Loucy (cell line): ENCODE results near the gene ALG12.

ENCODE experiments used
- H2AFZ ChIP-seq: fragments of 200-600 bp; sonication (generic); 2 replicates; pipeline ENCODE4 v1.6.0; 2016; ENCODE audit warnings: antibody characterized with exemption, mild to moderate bottlenecking, low read length, moderate library complexity
- H3F3A ChIP-seq: fragments of 200-600 bp; 2 replicates; pipeline ENCODE4 v1.6.0; 2016; ENCODE audit warnings: antibody characterized with exemption, low read depth, mild to moderate bottlenecking
- H3K27me3 ChIP-seq: fragments of 200-600 bp; sonication (generic); 2 replicates; pipeline ENCODE4 v1.6.1; 2014; ENCODE audit warnings: low read length, mild to moderate bottlenecking; ENCODE audit not compliant: insufficient read depth, poor library complexity, severe bottlenecking
- H3K36me3 ChIP-seq: fragments of 200-600 bp; sonication (generic); 2 replicates; pipeline ENCODE4 v1.6.1; 2016; ENCODE audit warnings: low read length; ENCODE audit not compliant: insufficient read depth
- H3K4me1 ChIP-seq: fragments of 200-600 bp; sonication (generic); 2 replicates; pipeline ENCODE4 v1.5.1; 2014; ENCODE audit warnings: low read length, mild to moderate bottlenecking; ENCODE audit not compliant: insufficient read depth, poor library complexity, severe bottlenecking
- H3K4me2 ChIP-seq: fragments of 200-600 bp; sonication (generic); 2 replicates; pipeline ENCODE4 v1.6.0; 2014; ENCODE audit warnings: antibody characterized with exemption, low read length, low read depth, mild to moderate bottlenecking; ENCODE audit not compliant: poor library complexity, severe bottlenecking
- H3K4me3 ChIP-seq: fragments of 200-600 bp; sonication (generic); 2 replicates; pipeline ENCODE4 v1.5.1; 2014; ENCODE audit warnings: low read length, mild to moderate bottlenecking, mixed read lengths; ENCODE audit not compliant: poor library complexity, severe bottlenecking
- H3K79me2 ChIP-seq: fragments of 200-600 bp; sonication (generic); 2 replicates; pipeline ENCODE4 v1.6.1; 2014; ENCODE audit warnings: low read length; ENCODE audit not compliant: insufficient read depth
- H3K9ac ChIP-seq: fragments of 200-600 bp; sonication (generic); 2 replicates; pipeline ENCODE4 v1.6.0; 2014; ENCODE audit warnings: mild to moderate bottlenecking, low read depth, low read length, moderate library complexity; ENCODE audit not compliant: poor library complexity, severe bottlenecking
- H3K9me2 ChIP-seq: fragments of 200-600 bp; sonication (generic); replicated peaks from 2 replicates; pipeline ENCODE4 v1.6.1; 2016; ENCODE audit warnings: low read depth, low read length, mixed read lengths
- H3K9me3 ChIP-seq: fragments of 200-600 bp; sonication (generic); 2 replicates; pipeline ENCODE4 v1.6.1; 2014; ENCODE audit warnings: mild to moderate bottlenecking, antibody characterized with exemption, low read length, low read depth; ENCODE audit not compliant: insufficient read depth
- H4K20me1 ChIP-seq: fragments of 200-600 bp; sonication (generic); 2 replicates; pipeline ENCODE4 v1.6.0; 2014; ENCODE audit warnings: antibody characterized with exemption, low read length, mild to moderate bottlenecking; ENCODE audit not compliant: insufficient read depth, poor library complexity, severe bottlenecking
- EZH2phosphoT487 ChIP-seq: fragments of 200-600 bp; IDR thresholded peaks from 2 replicates; pipeline ENCODE4 v1.6.1; 2018; ENCODE audit warnings: antibody characterized with exemption, mild to moderate bottlenecking, moderate library complexity, borderline replicate concordance
- TF ChIP-seq, protein P1 (sequence below): fragments of 200-600 bp; sonication (generic); conservative IDR thresholded peaks from 2 replicates; pipeline ENCODE4 v1.5.1; 2014; ENCODE audit warnings: mild to moderate bottlenecking, antibody characterized with exemption, low read length

ALG12 gene

GRCh38 chr22:49869086-49869830 lies 49.0 kb downstream of the ALG12 start:
- Histone ChIP-seq H3K79me2 (peaks cover 98% of the 10 kb centered on the region), H2AFZ (no peak overlapping the region), H3F3A (peaks cover 21% of the 10 kb centered on the region), H3K9me3 (peaks cover 4% of the 10 kb centered on the region; the same call in 1 of the 2 replicates), H4K20me1 (peaks cover 67% of the 10 kb centered on the region), H3K9ac (no peak overlapping the region), H3K9me2 (no peaks in the 10 kb centered on the region), H3K4me3 (no peak overlapping the region), H3K27me3 (no peaks in the 10 kb centered on the region), H3K4me2 (peak overlapping the region; percentile 72), H3K4me1 (peaks cover 77% of the 10 kb centered on the region), H3K36me3 (no peaks in the 10 kb centered on the region)
- TF ChIP-seq, protein P1, sequence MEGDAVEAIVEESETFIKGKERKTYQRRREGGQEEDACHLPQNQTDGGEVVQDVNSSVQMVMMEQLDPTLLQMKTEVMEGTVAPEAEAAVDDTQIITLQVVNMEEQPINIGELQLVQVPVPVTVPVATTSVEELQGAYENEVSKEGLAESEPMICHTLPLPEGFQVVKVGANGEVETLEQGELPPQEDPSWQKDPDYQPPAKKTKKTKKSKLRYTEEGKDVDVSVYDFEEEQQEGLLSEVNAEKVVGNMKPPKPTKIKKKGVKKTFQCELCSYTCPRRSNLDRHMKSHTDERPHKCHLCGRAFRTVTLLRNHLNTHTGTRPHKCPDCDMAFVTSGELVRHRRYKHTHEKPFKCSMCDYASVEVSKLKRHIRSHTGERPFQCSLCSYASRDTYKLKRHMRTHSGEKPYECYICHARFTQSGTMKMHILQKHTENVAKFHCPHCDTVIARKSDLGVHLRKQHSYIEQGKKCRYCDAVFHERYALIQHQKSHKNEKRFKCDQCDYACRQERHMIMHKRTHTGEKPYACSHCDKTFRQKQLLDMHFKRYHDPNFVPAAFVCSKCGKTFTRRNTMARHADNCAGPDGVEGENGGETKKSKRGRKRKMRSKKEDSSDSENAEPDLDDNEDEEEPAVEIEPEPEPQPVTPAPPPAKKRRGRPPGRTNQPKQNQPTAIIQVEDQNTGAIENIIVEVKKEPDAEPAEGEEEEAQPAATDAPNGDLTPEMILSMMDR = no peak
- TF ChIP-seq EZH2phosphoT487 = no peak

DNA sequence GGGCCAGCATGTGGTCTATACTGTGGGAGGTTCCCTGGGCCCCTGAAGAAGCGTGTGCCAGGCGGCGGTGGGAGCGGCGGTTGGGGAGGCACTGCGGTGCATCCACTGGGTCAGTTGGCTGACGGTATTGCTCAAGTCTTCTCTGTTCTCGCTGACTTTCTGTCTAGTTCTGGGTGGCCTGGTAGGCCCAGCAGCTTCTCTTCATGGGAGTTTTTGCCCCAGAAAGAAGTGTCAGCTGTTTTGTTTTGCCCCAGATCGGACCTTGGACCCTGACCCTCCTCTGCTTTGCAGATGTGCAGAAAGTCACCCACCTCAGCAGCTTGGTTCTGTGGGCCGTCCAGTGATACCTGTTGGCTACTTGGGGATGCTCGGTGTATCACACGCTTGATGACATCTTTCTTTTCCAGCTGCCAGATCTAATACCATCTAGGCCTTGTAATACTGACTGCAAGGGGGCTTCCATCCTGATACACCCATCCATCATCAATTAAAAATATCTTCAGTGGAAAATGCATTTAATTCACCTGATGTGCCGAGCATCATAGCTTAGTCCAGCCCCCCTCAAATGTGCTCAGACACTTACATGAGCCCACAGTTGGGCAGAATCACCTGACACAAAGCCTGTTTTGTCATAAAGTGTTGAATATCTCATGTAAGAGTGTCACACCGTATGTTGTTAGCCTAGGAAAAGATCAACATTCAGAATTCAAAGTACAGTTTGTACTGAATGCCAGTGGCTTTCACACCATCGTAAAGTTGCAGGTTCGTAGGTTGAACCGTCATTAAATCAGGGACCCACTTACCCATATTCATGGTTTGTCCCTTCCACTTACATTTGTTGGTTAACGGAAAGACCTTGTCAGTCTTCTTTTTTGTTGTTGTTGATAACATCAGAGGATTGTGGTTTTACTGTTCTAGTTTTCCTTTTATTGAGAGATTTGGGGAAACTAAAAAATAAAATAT lies 50.7 kb downstream of the ALG12 start:
- no peaks in the 10 kb centered on the region for H3K27me3 ChIP-seq
- TF ChIP-seq, protein P1 = no peak
- TF ChIP-seq EZH2phosphoT487 = no peak
- no peaks in the 10 kb centered on the region for H3K9me2 ChIP-seq
- no peaks in the 10 kb centered on the region for H3K36me3 ChIP-seq
- peaks cover 21% of the 10 kb centered on the region for H3F3A ChIP-seq
- peaks cover 81% of the 10 kb centered on the region for H3K4me1 ChIP-seq
- H4K20me1 ChIP-seq = peaks cover 69% of the 10 kb centered on the region
- peaks cover 4% of the 10 kb centered on the region; the same call in 1 of the 2 replicates for H3K9me3 ChIP-seq
- H2AFZ ChIP-seq = no peak overlapping the region
- H3K79me2 ChIP-seq = peaks cover 98% of the 10 kb centered on the region
- peak overlapping the region; percentile 70 for H3K4me3 ChIP-seq
- peak overlapping the region; percentile 76 for H3K4me2 ChIP-seq
- peak overlapping the region; percentile 67 for H3K9ac ChIP-seq

GRCh38 chr22:49866646-49867045 lies 51.6 kb downstream of the ALG12 start:
- Histone ChIP-seq H3K36me3 (no peaks in the 10 kb centered on the region), H3K4me2 (peak overlapping the region; percentile 76), H3K9me3 (peaks cover 4% of the 10 kb centered on the region; the same call in 1 of the 2 replicates), H3K4me1 (peaks cover 79% of the 10 kb centered on the region), H3K27me3 (no peaks in the 10 kb centered on the region), H4K20me1 (peaks cover 72% of the 10 kb centered on the region), H3F3A (peaks cover 21% of the 10 kb centered on the region), H2AFZ (no peak overlapping the region), H3K79me2 (peaks cover 98% of the 10 kb centered on the region), H3K9ac (peak overlapping the region; percentile 67), H3K9me2 (no peaks in the 10 kb centered on the region), H3K4me3 (peak overlapping the region; percentile 70)
- TF ChIP-seq, protein P1 = no peak
- no peak for TF ChIP-seq EZH2phosphoT487
